Stimulated activated CD8-positive, alpha-beta memory T cell treated with anti-CD3 and anti-CD28 coated beads, Interleukin-7, amount 100 ng/mL, for 24 hours (primary cell): ENCODE data around the gene POM121.
"Not testable (repeated sequence)": the region's sequence is repeated elsewhere in the genome, so short reads cannot be mapped to it uniquely, and the experiment has no call there.

Experiments used
- DNase-seq: peaks from one replicate; pipeline ENCODE4 v3.0.0-alpha.2; 2020; ENCODE audit warnings: low read depth

The POM121 gene

GRCh38 chr7:72949686-72950085 lies 24.8 kb downstream of the POM121 start:
- DNase-seq = not testable (repeated sequence)

GRCh38 chr7:72950432-72950831 lies 25.5 kb downstream of the POM121 start:
- not testable (repeated sequence) for DNase-seq

- not testable (repeated sequence) for DNase-seq
Measured at GRCh38 chr7:72953901-72954562, 29.1 kb downstream of the POM121 start.

DNA sequence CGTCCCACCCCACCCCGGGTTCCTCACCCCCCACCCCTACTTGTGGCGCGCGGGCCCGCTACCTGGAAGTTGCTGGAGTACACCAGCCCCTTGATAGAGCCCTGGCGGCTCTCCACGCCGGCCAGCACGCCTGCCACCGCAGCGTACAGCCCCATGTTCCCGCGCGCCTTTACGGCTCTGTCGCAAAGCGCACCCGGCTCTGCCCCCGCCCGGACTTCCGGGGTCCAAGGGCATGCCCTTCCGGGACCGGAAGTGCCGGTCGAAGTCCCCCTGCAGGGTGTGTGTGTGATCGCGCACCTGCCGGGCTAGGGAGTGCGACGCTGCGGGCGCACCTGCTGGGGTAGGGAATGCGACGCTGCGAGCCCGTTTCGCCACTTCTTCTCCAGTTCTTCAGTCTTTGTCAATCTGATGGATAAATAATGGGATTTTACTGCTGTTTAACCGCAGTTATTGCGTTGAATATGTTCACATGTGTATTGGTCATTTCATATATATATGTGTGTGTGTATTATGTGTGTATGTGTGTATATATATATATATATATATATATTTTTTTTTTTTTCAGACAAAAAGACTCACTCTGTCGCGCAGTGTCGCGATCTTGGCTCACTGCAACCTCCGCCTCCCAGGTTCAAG lies 29.8 kb downstream of the POM121 start:
- not testable (repeated sequence) for DNase-seq

DNA sequence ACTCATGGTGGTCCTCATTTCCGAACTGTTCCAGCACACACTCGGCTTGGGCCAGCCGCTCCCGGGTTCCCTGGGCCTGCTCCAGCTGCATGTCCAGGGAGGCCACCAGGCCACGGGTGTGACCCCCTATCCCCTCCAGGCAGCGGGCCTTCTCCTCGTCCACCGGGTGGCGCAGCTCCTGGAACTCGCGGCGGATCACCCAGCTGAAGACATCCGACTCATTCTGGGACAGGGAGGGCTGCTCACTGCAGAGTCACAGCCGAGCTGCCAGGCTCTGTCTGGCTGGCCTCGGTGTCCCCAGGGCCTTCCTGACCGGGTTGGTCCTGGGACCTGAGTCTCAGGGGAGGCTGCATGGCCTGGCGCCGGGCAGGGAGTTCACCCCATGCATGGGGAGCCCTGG lies 35.1 kb downstream of the POM121 start:
- not testable (repeated sequence) for DNase-seq

GRCh38 chr7:72960626-72961345 lies 35.9 kb downstream of the POM121 start:
- not testable (repeated sequence) for DNase-seq

GRCh38 chr7:72961346-72961650 lies 36.4 kb downstream of the POM121 start:
- not testable (repeated sequence) for DNase-seq

DNA sequence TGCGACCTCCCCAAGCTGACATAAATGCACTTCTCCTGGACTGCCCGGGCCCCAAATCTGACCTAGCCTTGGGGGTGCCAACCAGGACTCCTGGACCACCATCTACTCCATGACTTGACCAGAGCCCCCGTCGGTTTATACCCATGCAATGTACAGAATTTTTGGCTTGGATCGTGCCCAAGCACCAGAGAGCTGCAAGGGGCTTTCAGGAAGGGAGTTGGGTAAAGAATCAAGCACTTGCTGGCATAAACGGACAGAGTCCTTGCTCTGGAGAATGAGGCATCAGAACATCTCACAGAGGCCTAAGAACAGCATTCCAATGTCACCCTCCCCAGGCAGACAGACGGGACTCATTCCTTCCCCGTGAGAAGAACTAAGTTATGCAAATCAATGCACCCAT lies 38.2 kb downstream of the POM121 start:
- not testable (repeated sequence) for DNase-seq

GRCh38 chr7:72965186-72965975 lies 40.5 kb downstream of the POM121 start:
- DNase-seq = not testable (repeated sequence)

- DNase-seq = not testable (repeated sequence)
Measured at GRCh38 chr7:72966892-72967291, 42.0 kb downstream of the POM121 start.

DNA sequence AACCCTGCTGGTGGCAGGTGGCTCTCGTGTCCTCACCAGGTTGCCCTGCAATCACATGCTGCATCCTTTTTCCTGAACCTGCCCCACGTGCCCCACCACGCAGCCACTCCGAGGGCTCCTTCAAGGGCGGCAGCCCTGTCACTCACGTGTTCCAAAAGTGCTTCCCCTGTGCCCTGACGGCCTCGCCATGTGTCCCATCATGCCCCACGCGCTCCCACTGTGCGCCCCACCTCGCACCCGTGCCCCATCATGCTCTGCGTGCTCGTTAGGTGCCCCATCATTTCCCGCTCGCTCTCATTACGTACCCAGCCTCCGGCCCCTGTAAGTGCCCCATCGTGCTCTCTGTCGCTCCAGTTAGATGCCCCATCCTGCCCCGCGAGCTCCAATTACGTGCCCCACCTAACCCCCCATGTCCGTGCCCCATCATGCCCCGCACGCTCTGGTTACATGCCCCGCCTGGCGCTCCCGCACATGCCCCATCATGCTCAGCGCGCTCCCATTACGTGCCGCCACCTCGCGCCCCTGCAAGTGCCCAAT lies 44.2 kb downstream of the POM121 start, which contains the start of gene TRIM74:
Gene TRIM74 (minus strand): TSS at position 487 of the 537 bp plus-strand sequence. CDS start 3,309 bp downstream, outside the sequence.
- DNase-seq = not testable (repeated sequence)

GRCh38 chr7:72969688-72970087 lies 44.8 kb downstream of the POM121 start:
- not testable (repeated sequence) for DNase-seq

- DNase-seq = not testable (repeated sequence)
Measured at GRCh38 chr7:72971505-72971904, 46.6 kb downstream of the POM121 start.

GRCh38 chr7:72974781-72975180 lies 49.9 kb downstream of the POM121 start:
- not testable (repeated sequence) for DNase-seq

DNA sequence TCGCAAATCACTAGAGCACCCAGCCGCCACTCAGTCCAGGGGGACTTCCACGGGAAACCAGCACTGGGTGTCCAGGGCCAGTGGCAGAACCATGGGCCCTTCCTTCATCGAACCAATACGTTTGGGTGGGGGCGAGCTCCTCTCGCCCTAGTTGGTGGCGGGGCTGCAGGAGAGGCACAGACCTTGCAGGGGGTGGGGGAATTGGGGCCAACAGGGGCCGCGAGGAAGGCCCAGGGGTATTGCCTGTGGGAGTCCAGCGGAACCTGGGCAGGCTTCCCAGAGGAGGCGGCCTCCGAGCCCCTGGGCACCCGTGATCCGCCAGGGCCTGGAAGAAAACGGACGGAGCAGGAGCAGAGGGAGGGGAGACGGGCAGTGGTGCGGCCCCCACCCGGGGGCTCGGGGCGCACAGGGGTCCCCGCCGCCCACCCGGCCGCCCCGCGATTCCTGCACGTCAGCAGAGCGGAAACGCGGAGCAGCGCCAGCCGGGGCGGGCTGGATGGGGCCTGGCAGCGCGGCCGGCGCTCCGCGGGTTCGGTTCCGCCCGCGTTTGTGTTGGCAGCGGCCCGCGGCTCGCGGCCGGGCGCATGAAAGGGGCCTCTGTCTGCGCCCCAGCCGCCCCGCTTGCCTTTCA lies 50.9 kb downstream of the POM121 start:
- not testable (repeated sequence) for DNase-seq

DNA sequence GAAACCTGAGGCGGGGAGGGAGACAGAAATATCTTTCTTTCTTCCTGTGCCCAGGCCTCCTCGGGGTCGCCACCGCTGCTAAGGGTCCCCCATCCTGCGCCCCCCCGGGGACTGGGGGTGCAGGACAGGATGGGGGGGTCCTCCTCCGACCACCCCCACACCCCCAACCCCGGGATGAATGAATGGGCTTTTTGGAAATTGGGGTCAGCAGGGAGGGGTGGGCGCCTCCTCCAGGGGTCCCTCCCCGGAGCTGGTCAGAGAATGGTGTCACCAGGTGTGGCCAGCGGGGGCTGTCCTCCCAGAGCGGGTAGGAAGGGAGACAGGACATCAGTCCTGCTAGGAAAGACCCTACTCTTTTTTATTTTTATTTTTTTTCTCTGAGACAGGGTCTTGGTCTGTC lies 51.5 kb downstream of the POM121 start:
- not testable (repeated sequence) for DNase-seq

GRCh38 chr7:72980382-72980781 lies 55.5 kb downstream of the POM121 start:
- DNase-seq = not testable (repeated sequence)

DNA sequence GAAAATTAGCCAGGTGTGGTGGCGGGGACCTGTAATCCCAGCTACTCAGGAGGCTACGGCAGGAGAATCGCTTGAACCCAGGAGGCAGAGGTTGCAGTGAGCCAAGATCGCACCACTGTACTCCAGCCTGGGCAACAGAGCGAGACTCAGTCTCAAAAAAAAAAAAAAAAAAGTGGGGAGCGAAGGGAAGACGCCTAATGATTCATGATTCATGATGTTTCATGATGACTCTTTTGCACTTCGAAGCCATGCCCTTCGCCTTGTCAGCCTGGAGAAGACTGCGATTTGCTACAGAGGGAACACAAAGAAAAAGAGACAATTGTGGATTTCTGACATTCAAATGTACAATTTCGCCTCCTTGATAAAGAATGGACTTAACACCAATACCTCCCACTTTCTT lies 57.2 kb downstream of the POM121 start:
- DNase-seq = not testable (repeated sequence)

DNA sequence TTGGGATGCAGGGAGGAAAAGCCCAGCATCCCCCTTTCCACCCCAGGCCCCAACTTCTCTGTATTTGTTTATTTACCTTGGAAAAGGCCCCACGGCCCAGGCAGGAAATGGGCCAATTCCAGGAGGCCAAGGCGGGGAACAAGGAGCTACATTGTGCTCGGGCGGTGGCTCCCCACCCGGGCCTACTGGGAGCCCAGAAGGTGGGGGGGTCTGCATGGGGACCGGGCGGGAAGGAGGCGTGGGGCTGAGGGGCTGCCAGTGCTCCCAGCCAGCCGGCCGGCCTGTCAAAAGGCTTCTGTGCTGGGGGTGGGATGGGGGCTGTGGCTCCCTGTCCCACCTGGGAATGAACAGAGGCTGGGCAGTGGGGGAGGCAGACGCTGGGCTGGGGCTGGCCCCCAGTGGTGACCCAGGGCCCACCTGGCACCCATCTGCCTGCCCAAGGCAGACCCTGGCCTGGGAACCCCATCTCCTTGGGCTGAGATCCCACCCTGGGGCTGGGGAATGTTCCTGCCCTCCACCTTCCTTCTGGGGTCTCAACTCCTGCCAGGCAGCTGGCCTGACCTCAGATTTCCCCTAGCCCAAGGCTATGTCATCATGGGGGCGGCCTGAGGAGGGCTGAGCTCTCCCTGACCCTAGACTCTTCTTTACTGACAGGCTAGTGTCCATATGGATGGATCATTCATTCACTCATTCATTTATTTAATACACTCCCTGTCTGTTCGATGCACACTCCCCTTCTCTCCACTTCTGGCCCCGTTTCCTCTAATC lies 65.4 kb downstream of the POM121 start:
- DNase-seq = not testable (repeated sequence)

- not testable (repeated sequence) for DNase-seq
Measured at GRCh38 chr7:72995484-72995883, 70.6 kb downstream of the POM121 start.

DNA sequence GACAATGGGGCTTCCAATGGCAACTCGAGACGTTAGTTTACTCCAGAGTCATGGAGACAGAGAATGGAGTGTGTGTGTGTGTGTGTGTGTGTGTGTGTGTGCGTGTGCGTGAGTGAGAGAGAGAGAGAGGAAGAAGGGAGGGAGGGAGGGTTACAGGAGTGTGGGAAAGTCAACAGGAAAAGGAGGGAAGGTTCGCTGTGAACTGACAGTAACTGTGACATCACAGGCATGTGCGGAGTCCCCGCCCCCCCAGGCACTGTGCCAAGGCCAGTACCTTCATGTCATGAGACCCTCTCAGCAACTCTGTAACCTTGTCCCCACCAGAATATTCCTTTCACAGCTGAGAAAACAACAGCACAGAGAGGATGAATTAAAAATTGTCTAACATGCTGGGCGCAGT lies 72.6 kb downstream of the POM121 start:
- DNase-seq = not testable (repeated sequence)
